ENCODE data around the gene NFATC1.
A peak's percentile ranks its signal among the peaks of the same experiment; 100 is the strongest.

The NFATC1 gene

GRCh38 chr18:79578396-79579260 is 182.9 kb downstream of the NFATC1 start:
- peak; percentile 44 for DNase-seq
